GM19023 (cell line): ENCODE measurements around the gene EXOC3.
"Not testable (repeated sequence)": the region's sequence is repeated elsewhere in the genome, so short reads cannot be mapped to it uniquely, and the experiment has no call there.

Source experiments
- ATAC-seq: cut with Tn5 transposase; IDR thresholded peaks from one replicate; pipeline ENCODE4 v1.9.1; 2021; ENCODE audit warnings: mild to moderate bottlenecking, moderate library complexity; ENCODE audit not compliant: unreplicated experiment

EXOC3 gene

DNA sequence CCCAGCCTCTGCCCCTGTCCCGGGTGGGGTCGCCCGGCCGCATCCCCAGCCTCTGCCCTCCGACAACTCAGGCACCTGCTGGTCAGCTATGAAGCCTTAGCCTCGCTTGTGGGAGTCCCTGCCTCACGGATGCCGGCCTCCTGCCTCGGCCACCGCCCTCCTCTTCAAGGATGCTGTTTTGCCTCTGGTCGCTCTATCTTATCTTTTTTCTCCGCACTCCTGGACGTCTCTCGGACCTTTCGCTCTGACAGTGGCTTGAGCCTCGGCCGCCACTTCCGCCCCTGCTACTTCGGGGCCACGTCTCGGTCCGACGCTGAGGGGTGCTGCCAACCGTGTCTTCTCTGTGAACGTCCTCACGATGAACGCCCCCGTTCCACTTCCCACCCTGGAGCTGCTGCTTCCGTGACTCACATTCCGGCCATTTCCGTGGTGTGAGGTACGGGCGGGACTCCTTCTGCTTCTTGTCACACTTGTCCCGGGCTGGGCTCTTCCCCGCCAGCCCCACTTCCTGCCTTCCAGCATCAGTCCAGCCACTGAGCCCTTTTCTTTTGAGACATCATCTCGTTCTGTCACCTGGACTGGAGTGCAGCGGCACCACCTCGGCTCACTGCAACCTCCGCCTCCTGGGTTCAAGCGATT, 55.0 kb downstream of the EXOC3 start:
- no peak for ATAC-seq

DNA sequence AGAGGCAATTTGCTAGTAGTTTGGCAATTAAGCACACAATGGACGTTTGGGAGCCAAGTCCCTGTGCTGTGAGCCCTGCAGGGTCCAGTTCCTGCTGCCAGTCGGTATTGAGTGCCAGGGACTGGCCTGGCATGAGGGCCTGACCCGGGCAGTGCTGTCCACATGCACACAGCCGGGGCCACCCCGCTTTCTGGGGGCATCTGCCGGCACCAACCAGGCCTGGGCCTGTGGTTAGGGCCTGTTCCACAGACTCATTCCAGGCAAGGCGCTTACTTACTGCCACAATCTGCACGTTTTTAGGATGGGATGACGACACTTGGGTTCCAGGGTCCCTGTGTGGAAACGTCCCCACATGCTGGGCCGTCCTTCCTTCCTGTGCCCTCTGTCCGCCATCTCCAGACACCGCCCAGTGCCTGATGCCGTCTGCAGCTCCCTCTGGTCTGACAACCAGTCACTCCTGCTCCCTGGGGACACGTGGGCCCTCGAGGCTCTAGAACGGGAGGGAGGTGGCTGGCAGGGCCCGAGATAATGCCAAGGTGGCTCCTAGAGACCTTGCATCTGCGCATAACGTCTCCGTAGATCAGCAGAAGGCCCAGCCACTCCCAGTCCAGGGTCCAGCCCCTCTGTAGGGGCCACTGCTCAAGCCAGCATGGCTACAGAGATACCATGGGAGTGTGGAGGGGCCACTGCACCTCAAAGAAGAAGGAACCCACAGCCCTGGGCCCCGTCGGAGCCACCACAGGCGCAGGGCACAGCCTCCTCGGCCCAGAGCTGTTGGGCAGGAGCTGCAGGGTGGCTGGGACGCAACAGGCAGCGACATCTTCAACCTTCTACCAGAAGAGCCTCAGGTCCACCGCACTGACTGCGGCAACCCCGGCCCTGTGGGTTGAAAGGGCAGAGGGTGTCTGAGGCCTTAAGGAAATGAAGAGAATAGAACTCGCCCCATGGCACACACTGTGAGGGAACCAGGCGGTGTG, 56.5 kb downstream of the EXOC3 start:
- no peak for ATAC-seq

DNA sequence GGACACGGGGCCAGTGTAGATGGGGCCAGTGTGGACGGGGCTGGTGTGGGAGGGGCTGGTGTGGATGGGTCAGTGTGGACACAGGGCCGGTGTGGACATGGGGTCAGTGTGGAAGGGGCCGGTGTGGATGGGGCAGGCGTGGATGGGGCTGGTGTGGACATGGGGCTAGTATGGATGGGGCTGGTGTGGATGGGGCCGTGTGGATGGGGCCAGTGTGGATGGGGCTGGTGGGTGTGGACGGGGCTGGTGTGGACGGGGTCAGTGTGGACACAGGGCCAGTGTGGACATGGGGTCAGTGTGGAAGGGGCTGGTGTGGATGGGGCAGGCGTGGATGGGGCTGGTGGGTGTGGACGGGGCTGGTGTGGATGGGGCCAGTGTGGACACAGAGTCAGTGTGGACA, 57.5 kb downstream of the EXOC3 start:
- ATAC-seq: no peak

DNA sequence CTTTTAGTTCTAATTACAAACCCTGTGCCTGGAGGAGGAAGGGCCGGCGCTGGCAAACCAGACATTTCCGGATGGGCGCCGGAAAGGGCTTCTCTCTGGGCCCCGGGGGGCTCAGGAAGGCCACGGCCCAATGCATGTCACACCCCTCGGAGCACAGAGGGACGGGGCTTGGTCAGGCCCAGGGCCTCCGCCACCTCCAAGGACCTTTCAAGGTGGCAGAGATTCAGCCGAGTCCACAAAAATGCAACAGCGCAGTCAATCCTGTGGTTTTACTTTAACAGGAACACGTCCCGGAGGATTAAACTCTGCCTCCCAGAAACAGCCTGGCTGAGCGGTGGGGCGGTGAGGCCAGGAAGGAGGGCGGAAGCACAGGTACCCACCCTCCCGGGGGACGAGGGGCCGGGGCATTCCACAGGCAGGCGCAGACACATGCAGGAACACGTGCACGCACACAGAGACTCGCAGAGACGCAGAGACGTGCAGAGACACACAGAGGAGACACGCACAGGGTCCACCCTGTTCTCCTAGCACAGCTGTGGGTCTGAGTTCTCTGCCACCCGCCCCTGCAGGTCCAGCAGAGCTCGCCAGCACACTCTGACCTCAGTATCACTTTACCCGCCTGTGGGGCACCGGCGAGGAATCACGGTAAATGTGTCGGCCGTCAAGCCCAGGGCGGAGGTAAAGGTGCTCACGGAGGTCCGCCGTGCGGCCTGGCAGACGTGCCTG, 58.3 kb downstream of the EXOC3 start:
- ATAC-seq: no peak

GRCh38 chr5:501831-502184, 58.8 kb downstream of the EXOC3 start:
- ATAC-seq: no peak

- no peak for ATAC-seq
Measured at GRCh38 chr5:502325-503079, 59.5 kb downstream of the EXOC3 start.

GRCh38 chr5:504326-505154, 61.6 kb downstream of the EXOC3 start:
- ATAC-seq: no peak

- ATAC-seq: no peak
Measured at GRCh38 chr5:505951-506525, 63.1 kb downstream of the EXOC3 start.

DNA sequence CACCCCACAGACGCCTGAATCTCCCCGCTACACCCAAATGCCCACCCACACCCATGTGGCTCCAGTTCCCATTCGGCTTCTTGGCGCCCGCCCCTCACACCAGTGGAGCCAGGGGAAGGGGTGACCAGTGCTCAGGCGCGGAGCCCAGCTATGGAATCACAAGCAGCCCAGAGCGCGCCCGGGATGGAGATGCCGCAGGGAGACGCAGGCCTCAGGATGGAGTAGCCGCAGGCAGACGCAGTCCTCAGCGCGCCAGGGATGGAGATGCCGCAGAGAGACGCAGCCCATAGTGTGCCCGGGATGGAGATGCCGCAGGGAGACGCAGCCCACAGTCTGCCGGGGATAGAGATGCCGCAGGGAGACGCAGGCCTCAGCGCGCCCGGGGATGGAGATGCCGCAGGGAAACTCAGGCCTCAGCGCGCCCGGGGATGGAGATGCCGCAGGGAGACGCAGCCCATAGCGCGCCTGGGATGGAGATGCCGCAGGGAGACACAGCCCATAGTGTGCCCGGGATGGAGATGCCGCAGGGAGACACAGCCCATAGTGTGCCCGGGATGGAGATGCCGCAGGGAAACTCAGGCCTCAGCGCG, 65.1 kb downstream of the EXOC3 start:
- ATAC-seq: not testable (repeated sequence)

GRCh38 chr5:509611-510185, 66.7 kb downstream of the EXOC3 start:
- ATAC-seq: no peak

DNA sequence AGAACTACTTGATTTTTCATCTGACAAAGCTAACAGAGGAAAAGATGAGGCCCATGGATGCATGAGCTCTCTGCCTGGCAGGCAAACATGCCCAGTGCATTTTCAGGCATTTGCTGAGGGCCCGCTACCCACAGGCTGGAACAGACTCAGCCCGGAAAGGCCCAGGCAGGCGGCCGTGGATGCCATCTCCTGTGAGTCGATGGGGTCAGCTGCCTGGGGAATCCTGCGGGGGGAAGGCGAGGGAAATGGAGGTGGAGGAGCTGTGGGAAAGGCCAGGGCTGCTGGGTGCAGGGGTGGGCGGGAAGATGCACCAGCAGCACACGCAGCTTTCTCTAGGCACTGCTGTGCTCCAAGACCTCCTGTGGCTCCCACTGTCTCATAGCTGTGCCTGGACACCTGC, 67.5 kb downstream of the EXOC3 start:
- no peak for ATAC-seq

DNA sequence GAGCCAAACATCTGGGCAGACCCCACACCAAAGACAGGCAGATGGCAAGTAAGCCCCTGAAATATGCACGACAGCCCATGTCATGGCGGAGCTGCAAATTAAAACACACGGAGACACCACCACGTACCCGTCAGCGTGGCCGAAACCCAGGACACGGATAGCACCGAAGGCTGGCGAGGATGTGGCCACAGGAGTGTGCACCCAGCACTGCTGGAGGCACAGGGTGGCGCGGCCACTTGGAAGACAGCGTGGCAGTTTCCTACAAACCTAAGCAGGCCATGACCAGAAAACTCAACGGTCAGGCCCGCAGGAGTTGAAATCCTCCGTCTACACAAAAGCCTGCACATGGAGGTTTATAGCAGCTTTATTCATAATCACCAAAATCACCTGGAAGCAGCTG, 68.5 kb downstream of the EXOC3 start:
- no peak for ATAC-seq

DNA sequence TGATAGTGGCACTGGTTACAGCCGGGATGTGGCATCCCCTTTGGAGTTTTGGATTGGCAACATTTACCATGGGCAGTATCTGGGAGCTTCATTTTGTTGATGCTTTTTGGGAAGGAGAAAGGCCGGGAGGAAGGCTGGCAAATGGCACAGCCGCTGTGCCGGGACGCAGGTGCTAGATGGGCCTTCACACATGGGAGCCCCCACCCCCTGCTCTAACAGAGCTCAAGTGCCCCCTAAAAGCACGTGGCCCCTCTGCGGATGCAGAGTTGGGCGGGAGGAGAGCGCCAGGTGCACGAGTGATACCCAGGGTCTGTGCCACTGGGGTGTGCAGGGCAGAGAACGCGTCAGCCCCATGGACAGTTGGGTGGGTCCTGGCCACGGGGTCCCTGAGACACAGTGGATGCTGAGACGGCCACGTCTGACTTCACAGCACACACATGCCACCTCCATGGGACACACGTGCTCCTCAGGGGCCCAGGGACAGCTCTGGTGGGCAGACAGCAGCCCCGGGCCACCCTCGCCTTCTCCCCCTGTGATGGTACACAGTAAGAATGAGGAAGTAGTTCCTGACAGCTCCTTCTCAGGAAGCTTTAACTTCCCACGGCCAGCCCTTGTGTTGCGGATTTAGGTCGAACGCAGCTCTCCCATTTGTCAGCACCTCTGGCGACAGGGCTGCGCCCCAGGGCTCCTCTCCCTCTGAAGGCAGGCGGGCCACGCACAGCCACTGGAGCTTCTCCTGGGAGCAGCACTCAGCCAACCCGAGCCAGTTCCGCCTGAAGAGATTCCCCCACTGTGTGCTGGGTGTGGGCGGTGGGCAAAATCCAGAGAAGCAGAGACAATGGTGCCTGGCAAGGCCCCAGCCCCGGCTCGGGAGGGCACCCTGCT, 70.5 kb downstream of the EXOC3 start:
- ATAC-seq: no peak

DNA sequence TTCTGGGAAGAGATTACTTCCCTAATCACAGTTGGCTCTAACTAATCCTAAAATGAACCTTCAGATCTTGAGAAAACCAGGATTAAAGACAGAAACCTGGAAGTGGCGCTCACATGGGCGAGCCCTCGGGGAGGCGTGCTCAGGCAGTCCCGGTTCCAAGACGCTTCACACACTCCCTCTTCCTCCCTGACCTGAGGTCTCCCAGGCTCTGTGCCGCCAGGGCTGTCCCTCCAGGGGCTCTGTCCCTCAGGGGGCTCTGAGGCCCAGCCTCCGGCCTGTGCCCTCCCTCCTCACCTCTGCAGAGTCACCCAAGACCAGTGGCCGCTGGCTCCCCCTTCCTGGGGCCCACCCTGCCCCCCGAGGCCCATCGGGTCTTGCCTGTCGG, 71.1 kb downstream of the EXOC3 start:
- ATAC-seq: no peak

- ATAC-seq: no peak
Measured at GRCh38 chr5:514673-515072, 71.7 kb downstream of the EXOC3 start.

DNA sequence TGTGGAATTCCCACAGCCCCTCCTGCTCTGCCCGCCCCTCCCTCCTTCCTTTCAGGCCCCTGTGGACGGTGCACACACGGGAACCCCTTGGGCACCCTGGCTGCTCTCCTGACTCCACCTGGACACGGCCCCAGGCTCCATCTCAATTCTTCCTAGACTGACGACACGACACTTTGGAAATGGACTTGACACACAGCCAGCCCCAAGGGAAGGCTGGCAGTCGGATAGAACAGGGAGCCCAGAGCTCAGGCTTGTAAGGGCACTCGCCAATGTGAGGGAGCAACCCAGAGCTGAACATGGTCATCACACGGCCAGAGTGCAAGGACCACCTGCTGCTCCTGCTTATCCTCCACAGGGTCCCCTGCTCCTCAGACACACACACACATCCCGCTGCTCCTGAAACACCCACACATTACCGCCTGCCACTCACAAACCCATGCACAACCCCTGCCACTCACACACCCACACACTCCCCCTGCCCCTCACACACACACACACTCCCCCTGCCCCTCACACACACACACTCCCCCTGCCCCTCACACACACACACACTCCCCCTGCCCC, 72.4 kb downstream of the EXOC3 start:
- ATAC-seq: no peak

GRCh38 chr5:516338-516925, 73.5 kb downstream of the EXOC3 start:
- no peak for ATAC-seq
